ENCODE data around the gene CNTNAP1.
A peak's percentile ranks its signal among the peaks of the same experiment; 100 is the strongest.
"Not testable (repeated sequence)": the region's sequence is repeated elsewhere in the genome, so short reads cannot be mapped to it uniquely, and the experiment has no call there.

The CNTNAP1 gene

GRCh38 chr17:42740699-42741098 is 58.4 kb downstream of the CNTNAP1 start:
- no peak for DNase-seq (ENCODE audit: low read depth in 2 of 2)

- DNase-seq (ENCODE audit: low read depth in 2 of 2) = not testable (repeated sequence)
Measured at GRCh38 chr17:42742916-42743315, 60.6 kb downstream of the CNTNAP1 start.

- DNase-seq (ENCODE audit: low read depth in 2 of 2) = no peak
Measured at GRCh38 chr17:42743595-42744282, 61.4 kb downstream of the CNTNAP1 start.

GRCh38 chr17:42744283-42744805 is 62.0 kb downstream of the CNTNAP1 start:
- peak; percentile 29 to 32 for DNase-seq (ENCODE audit: low read depth in 2 of 2)

- peak; percentile 76 to 82 for DNase-seq (ENCODE audit: low read depth in 2 of 2)
Measured at GRCh38 chr17:42744806-42745617, 62.7 kb downstream of the CNTNAP1 start, which contains the start of gene EZH1. Gene EZH1, minus strand, starts transcription at chr17:42745040. Its CDS starts 16,099 bp downstream, at chr17:42728941.

- no peak for DNase-seq (ENCODE audit: low read depth in 2 of 2)
Measured at GRCh38 chr17:42748202-42748907, 66.0 kb downstream of the CNTNAP1 start.

- no peak for DNase-seq (ENCODE audit: low read depth in 2 of 2)
Measured at GRCh38 chr17:42748908-42749798, 66.8 kb downstream of the CNTNAP1 start.
